GM11168 (cell line): ENCODE measurements around the gene DOCK4.

Experiments
- in situ Hi-C: fragments of 300-500 bp; cut with MboI; formaldehyde crosslinking; loops from one replicate; pipeline ENCODE4 v1.12.0; 2022; ENCODE audit warnings: low sequenced_read_pairs; ENCODE audit not compliant: unreplicated experiment

Gene DOCK4

DNA sequence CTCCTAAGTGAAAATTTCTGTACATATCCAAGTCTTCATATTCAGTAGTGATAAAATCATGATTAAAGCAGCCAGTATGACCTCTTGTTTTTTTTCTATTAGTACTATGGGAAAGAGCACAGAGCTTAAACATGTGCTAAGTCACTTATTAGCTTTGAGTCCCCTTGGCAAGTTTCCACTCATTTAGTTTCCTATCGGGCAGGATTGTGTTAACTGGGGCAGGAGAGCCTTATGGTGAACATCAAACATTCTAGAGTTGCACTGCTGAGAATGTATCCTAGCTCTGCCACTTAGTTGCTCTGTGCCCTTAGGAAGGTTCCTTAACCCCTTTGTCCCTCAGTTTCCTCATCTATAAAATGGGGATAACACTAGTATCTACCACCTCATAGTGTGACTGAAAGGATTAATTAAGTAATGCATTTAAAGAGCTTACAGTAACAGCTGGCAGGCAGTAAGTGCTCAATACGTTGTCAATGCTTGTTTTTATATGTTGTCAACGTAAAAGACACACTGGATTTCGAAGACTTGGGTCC lies 117.6 kb downstream of the DOCK4 start:
- in situ Hi-C loops = no loop called here

DNA sequence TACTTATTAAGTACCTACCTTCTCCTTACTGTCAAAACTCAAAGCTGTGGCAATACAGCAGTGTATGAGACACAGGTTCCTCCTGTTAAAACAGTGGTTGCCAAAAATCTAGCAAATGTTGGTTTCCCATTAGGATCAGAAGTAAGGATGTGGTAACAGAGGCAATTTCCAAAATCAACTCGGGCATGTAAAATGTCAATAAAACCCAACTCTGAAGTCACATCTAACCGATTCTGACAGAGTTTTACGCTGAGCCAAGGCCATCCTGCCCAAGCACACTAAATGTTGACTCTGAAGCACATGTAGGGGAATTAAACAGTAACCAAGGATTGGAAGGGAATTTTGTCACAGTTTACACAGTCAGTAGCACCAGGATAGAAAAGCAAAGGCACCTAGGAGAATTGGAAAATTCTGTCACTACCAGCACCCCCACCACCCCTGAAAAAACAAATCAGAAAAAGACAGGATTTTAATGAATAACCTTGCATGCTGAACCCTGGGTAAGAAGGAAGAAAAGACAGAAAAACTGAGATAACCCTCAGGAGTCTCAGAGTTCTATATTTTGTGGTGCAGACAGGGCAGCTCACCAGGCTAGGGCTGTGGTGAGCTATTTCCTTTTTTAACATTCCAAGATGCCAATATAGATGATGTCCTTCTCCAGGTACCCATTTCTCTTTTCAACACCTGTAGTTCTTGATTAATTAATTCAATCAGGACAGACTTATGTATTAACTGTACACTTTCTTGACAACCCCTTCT lies 119.5 kb downstream of the DOCK4 start:
- in situ Hi-C loops = no loop called here

DNA sequence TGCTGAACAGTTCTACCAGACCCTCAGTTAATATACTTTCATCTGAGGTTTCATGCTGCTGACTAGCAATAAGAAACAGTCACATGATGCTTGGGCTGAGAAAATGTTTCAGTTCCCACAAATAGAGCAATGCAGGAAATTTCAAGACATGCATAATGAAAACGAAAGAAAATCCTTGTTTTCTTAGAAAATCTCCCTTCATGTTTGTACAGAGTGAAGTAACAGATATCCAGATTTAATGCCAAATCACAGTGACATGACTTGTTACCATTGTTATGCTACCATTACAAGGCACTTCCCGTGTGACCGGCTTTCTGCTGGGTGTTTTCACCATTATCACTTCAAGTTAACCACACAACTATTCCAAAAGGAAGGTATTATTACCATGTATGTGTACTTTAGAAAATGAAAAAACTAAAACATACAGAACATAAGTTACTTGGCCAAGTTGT lies 121.7 kb downstream of the DOCK4 start:
- in situ Hi-C loops = no loop called here

DNA sequence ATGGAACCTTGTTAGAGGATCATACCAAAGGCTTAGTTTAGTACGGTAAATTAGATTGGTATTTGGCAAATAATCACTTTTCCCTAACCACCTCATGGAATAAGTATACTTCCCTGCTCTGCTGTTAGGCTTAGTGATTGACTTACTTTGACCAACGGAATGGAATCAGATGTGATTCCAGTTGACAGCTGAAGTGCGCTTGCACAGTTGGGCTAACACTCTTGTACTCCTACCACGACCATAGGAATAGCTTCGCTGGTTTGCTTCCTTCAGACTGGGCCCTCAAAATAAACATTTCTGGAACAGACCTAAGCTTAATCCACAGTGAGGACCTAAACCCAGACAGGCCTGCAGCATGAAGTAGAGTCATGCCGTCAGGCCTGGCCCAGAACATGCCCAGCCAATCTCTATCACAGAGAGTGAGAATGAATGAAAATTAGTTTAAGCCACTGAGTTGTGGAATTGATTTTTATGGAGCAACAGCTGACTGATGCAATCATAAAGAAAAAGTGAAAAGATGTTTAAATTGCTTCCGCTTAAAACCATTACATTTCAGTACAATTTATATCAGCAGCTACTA lies 122.3 kb downstream of the DOCK4 start:
- in situ Hi-C loops = no loop called here

DNA sequence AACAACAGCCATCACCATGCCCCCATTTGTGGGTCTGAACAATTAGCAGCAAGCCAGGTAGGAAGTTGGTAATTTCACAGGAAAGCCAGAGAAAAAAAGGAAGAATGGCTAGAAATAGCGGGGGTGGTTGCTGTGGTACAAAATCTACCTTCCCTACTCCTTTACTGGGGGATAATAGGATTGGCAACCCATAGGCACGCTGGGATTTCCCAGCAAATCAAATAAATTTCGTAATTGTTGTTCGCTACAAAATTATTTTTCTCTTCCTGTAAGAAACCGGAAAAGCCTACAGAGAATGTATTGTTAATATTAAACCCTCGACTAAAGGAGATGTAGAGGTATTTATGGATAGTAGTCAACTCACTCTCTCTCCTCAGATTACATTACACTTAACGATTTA lies 123.9 kb downstream of the DOCK4 start:
- in situ Hi-C loops = no loop called here

DNA sequence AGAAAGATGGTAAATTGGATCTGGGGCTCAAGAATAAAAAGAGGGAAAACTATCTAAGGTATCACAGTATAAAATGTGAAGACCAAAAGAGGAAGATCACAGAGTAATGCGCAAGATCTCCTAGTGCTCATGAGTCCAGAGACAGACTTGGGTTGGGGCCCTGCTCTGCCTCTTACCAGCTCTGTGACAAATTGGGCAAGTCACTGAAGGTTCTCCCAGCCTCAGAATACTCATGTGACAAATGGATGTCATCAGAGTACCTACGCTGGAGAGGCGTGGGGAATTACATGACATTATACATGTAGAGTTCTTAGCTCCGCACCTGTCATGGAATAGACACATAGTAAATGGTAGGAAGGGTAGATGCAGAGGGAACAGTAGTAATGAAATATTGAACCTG lies 124.4 kb downstream of the DOCK4 start:
- in situ Hi-C loops = no loop called here

DNA sequence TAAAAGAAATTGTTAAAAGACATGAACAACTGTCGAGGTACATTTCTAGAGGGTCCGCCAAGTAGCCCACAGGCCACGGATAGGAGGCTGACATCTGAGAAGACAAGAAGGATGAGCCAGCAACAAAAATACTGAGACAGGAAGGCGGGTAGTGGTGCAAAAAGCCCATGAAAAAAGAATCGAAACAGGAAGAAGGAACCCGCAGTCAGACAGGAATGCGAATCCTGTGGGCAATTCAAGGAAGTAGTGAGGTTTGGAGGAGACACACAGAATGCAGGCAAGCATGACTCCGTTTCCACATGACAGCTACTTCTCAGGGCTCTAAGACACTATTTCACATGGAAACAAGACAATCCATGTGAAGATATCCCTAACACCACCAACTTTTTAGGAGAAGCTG lies 125.2 kb downstream of the DOCK4 start:
- in situ Hi-C loops = no loop called here

DNA sequence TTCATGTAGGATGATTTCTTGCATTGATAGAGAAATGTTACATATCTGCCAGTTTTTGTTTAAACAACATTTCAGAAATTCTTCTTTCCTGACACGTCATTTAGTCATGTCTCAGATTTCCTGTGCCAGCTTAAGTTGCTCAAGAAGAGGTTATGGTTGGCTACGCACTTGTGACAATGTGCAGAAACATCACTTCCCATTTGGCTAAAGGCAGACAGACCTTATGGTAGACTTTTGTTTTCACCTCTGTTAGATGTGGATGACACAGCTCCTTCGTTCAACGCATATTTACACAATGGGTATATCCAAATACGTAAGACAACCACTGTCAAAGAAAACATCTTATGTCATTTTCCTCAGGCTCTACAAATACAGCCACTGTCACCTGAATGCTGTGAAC lies 125.8 kb downstream of the DOCK4 start:
- in situ Hi-C loops = no loop called here

DNA sequence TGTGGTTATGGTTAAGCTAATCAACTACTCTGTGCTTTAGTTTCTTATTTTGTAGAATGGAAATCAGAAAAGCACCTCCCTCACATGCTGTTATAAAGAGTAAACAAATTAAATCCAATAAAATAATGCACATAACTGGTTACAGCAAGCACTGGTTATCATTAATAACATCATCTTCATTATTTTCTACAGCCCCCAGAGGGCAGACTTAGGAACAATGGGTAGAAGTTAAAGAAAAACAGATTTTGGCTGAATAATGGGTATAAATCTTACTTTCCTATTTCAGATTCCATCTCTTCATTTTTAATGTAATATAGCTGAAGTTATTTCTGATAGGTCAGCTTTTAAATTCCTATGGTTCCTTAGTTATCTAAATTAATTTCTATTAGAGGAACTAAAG lies 126.5 kb downstream of the DOCK4 start:
- in situ Hi-C loops = no loop called here

DNA sequence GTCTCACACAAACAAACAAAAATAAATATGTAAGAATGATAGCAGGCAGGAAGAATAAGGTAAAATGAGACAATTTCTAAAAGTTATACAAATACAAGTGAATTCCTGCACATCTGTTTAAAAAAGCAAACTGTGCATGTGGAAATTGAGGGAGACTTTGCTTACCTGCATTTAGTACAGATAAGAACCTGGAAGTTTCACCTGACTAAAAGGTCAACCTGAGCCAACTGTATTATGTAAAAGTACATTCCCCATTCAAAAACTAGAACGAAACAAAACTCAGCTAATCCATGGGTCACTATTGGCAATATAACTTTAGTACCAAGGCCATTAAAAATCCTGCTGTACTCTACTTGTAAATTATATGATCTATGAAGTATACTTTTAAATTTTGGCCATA lies 127.1 kb downstream of the DOCK4 start:
- in situ Hi-C loops = no loop called here

DNA sequence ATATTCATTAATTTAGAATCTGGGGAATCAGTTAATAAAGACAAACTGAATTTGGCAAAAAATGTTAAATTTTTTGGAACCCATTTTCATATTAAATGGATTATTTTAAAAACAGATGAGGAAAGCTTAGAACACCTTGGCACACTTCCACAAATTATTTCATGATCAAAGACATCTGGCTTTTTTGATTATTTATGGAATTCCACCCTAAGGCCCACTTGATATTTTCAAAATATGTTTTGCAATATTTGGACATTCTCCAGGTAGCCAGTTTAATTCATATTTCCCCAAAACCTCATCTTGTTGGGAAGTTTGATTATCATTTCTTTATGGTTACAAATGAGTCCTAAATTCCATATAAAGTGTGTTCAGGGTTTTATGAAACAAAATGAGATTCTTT lies 129.9 kb downstream of the DOCK4 start:
- in situ Hi-C loops = no loop called here

DNA sequence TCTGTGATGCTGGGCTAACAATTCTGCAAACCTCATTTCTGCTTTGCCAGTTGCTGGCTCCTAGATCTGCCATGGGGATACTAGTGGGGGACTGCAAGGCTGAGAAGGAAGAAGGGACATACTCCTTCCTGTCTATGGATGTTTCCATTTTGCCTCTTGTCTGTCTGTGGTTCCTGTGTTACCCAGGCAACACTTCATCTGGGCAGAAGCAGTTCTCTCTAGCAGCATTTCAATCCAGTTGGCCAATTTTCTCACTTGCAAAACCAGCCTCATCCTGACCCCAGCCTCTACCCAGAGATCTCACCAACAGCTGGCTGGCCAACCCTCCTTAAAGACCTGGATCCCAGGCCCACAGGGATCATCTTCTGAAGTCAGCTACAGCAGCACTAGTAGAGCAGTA lies 131.7 kb downstream of the DOCK4 start:
- in situ Hi-C loops = no loop called here

DNA sequence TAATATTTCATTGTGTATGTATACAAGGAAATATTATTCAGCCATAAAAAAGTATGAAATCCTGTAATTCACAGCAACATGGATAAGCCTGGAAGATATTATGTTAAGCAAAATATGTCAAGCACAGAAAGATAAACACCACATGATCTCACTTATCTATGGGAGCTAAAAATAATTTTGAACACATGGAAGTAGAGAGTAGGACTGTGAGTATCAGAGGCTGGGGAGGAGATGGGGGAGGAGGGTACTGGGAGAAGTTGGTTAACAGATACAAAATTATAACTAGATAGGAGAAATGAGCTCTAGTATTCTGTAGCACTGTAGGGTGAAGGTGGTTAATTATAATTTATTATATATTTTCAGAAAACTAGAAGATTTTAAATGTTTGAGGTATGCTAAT lies 132.7 kb downstream of the DOCK4 start:
- in situ Hi-C loops = no loop called here

DNA sequence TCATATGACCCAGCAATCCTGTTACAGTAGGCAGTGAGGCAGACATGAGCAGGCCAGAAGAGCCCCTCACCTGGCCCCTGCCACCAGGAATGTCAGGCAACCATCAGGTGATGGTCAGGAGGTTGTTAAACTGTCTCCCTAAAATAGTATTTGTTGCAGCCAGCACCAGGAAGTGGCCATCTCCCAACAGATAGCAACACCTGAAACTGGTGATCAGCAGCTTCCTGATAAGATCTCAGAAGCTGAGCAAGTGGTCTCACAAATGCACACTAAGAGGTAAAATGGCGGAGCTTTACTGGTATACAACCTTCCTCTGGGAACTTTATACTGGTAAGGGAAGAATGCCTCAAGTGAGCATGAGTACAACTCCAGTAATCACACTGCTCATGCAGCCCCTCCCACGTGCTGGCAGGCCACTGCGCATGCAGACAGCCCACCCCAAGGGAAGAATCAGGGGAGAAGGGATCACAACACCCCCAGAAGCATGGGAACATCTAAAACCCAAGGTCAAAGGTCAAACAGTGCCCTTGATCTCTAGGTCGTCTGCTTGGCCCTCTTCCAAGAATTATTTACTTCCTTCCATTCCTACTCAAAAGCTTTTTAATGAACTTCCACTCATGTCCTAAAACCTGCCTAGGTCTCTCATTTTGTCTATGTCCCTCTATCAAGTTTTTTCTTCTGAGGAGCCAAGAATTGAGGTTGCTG lies 133.5 kb downstream of the DOCK4 start:
- in situ Hi-C loops = no loop called here

DNA sequence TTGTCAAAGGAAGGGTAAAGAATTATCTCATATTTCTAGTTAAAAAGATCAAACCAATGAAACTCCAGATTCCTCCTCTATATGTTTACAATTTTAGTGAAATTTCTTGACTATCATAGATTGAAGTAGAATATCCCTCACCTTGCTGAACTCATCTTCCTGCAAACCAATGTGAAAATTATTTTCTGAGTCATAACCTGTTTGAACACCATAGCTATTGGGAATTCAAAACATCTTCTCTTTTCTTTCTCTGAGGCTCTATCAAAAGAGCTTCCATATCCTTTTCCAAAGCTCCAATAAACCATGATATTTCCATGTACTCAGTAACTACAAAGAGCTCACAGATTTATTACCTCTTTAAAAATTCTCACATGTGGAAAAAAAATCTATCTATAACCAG lies 134.3 kb downstream of the DOCK4 start:
- in situ Hi-C loops = no loop called here

DNA sequence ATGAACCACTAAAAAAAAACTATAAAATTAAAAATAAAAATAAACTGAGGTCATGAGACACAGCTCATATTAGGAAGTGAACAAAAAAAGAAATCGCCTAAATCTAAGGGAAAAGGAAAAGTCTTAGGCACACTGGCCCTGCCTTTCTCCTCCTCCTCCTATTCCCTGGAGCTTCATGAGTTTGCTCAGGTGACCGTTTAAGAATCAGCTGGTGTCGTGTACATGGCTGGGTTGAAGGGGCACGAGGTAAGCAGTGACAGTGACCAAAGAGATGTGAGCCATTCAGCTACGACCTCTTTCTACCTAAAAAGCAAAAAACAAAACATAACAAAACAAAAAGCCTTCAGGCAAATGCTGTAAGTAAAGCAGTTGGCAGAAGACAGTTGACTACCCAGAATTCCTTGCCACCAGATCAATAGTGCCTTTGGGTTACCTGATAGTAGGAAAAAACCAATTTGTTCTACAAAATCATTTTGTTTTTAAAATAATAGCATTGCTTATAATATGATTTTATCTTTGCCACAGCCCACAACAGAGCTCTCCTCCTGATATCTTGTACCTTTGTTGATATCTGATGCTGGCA lies 135.4 kb downstream of the DOCK4 start:
- in situ Hi-C loops = no loop called here

DNA sequence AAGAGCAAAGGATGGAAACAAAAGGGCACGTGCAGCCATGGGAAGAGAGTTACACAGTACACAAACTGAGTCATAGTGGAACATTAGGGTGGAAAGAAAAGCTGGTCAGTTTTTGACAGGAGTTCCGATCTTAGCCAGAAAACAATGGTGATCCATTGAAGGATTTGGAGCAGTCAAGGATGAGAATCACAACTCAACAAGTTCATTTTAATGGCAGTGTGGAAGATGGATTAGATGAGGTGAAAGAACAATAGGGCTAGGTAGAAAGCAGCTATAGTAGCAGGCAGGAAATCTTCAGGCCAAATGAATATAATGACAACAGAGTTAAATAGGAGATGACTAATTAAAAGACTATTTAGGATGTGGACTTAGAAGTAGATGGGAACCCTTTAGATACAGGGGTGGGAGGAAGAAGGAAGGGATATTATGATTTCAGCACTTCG lies 136.3 kb downstream of the DOCK4 start:
- in situ Hi-C loops = no loop called here

DNA sequence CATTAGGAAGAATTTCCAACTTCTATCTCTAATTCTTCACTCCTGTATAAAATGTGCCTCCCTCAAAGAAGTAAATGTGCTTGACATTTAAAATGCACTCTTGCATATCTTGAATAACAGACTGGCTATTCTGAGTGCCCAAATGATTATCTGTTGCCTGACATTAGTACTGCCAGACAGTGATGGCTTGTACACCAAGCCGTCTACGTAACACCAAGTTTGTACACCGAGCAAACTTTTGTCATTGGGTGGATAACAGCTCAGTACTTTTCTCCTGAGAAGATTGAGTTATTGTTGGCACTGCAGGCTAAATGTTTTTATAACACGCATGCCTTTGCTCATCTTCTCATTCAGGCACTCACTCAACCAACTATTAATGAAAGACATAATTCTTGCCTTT lies 137.2 kb downstream of the DOCK4 start:
- in situ Hi-C loops = no loop called here

DNA sequence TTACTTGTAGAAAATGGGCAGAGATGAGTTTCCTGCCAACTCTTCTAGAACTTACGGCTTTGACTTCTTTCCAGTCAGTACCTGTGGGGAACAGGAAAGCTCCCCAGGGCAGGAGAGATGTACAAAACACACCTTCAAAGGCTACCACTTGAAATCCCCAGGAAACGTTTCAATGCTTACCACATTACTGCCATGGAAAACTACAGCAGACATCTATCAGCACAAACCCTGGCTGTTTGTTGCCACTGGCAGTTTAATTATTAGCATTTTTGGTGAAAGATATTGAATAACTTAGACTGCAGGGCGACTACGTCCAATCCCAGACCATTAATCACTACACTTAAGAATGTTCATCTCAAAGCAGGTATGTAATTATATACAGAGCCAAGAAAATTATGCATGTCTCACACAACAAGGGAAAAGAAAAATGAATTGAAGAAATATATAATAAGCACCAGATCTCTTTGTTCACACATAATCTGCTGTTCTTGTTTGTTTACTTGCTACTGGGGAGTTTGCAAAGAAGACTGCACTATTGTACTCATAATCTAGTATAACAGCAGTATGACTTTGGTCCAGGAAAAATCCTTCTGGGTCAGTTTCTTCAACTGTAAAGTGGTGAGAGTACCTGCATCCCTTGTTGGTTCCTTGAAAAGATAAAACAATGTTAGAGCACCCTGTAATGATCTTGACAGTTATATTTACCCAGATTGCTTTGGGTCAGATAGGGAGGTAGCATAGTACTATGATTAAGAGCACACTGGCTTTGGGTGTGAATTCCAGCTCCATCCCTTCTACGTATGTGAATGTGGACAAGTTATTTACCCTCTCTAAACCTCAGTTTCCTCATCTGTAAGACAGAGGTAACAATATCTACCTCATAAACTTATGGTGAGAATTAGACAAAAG lies 138.3 kb downstream of the DOCK4 start:
- in situ Hi-C loops = no loop called here

DNA sequence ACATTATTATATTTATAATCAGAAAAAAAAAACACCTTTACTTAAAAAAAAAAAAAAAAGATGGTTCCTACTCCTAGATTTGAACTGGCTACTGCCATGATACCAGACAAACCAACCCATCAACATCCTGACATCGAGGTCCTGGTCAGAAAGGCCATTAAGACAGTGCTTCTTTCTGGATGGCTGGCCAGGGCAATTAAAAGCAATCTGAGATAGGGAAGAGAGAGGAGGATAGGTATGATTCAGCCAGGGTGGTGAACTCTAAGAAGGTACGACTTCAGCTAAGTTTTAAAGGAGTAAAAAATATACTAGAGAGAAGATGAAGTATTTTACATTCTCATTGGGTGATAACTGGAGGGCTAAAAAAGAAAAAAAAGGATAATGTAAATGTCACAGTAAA lies 139.0 kb downstream of the DOCK4 start:
- in situ Hi-C loops = no loop called here
